CD4-positive, alpha-beta T cell treated with Interleukin-17A for 1 hour (primary cell): ENCODE results near the gene DHX58.
A peak's percentile ranks its signal among the peaks of the same experiment; 100 is the strongest.

ENCODE experiments used
- DNase-seq: peaks from one replicate; pipeline ENCODE4 v3.0.0-alpha.2; 2020

DHX58 gene

DNA sequence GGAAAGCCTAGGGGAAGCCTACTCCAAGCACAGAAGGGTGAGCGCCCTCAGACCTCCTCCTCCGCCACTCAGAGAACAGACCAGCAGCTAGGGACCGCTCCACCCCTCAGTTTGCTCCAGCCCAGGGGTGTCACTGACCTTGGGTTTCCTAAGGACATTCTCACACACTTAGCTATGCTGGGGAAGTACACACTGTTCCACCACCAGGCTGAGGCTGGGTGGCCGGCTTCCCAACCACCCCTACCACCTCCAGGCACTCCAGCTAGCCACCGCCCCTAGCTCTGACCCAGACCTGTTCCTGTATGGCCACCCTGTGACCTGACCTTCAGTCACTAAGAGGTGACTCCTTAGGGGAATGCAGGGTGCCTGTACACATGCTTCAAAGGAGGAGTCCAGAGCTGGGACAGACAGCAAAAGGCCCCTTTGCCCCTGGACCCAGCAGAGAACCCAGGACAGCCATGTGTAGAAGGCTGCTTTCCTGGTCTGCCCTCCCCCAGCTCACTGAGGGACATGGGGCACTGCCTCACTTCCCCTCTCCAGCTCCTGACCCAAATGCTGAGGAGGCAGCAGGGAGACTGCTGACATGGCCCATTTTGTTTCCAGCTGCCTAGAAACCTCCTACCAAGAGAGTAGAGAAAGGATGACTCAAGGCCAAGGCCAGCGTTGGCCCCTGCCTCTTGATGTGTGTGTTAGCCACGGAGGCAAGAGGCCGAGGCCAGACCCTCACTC is 16.8 kb upstream of the DHX58 start:
- no peak for DNase-seq

DNA sequence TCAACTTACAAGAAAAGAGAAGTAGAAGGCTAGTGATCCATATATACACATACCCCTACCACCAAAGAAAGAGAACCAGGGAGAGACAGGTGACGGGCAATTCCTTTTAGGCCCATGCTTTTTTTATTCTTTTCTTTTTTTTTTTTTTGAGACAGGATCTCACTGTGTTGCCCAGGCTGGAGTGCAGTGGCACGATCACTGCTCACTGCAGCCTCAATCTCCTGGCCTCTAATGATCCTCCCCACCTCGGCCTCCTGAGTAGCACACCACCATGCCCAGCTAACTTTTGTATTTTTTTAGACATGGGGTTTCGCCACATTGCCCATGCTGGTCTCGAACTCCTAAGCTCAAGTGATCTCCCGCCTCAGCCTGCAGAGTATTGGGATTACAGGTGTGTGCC is 14.9 kb upstream of the DHX58 start:
- DNase-seq = no peak

DNA sequence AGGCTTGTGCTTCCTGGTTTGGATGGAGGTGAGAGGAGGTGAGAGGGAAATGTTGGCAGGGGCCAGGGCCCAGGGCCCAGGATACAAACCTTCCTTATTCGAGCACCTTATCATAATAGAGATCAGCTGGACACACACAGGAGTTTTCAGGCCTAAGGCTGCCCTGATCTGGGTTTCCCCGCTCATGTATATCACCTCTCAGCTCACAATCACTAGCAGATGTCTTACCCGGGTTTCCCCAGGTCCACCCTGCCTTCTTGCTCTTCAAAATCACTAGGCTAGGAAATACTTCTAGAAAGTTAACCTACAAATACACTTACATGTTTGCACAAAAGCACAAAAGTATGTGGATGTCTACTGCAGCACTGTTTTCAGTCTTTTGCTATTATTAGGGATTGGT is 14.3 kb upstream of the DHX58 start:
- no peak for DNase-seq

DNA sequence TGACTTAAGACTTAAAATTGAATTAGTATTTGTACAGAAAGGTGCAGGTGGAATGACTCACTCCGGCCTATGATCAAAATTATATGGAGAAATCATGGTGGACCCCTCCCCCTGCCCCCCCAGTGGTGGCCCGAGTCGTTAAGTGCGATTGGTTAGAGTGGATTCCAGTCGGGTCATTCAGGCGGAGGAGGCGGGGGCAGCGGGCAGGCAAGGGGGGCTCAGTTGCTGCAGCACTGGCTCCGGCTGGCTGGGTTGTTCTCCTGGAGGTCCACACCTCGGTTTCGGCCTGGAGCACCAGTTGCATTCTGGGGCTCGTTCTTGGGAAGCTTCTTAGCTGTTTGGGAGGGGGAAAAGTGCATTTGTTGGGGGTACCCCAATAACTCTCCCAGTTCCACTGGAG is 13.1 kb upstream of the DHX58 start:
- DNase-seq = no peak

DNA sequence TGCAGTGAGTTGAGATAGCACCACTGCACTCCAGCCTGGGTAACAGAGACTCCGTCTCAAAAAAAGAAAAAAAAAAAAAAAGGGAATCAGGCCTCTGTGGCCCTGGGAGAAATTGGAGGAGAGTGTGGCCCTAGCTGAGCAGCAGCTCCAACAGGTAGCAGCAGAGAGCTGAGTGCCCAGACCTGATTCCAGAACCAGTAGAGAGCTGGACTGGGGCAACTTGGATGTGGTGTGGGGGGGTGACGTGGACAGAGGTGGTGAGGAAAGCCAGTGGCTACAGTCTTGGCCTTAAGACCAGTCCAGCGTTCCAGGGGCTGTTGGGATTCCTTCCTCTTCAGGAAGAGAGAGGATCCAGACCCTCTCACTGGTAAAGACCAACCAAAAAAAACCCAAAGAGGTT is 11.7 kb upstream of the DHX58 start:
- no peak for DNase-seq

DNA sequence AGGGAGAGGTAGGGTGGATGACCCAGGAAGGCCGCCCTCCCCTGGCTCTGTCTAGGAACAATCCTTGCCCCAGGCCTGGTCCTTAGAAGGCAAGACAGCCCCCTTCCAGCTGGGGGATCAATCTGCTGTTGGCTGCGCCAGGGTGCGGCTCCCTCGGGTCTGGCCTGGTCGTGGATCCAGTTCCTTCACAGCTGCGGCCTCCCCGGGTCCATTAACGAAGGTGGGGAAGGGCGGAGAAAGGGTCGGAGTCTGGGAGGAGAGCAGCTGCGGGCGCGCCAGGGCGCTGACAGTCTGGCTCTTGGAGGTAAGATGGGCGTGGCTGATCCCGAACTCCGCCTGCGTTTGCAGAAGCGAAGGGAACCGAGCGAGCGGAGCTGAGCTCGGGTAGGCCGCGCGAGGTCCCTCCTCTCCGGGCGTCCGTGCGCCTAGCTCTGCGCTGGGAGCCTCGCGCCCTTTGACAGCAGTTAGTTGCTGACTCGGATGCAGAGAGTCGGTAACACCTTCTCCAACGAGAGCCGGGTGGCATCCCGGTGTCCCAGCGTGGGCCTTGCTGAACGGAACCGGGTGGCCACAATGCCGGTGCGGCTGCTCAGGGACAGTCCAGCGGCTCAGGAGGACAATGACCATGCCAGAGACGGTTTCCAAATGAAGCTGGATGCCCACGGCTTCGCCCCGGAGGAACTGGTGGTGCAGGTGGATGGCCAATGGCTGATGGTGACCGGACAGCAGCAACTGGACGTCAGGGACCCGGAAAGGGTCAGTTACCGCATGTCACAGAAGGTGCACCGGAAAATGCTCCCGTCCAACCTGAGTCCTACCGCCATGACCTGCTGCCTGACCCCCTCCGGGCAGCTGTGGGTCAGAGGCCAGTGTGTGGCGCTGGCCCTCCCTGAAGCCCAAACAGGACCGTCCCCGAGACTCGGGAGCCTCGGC is 10.1 kb upstream of the DHX58 start, which contains the start of gene HSPB9:
TSS of gene HSPB9 (plus strand) at position 434 of the 933 bp plus-strand sequence. CDS start at position 481, 47 bp downstream.
- DNase-seq = no peak

DNA sequence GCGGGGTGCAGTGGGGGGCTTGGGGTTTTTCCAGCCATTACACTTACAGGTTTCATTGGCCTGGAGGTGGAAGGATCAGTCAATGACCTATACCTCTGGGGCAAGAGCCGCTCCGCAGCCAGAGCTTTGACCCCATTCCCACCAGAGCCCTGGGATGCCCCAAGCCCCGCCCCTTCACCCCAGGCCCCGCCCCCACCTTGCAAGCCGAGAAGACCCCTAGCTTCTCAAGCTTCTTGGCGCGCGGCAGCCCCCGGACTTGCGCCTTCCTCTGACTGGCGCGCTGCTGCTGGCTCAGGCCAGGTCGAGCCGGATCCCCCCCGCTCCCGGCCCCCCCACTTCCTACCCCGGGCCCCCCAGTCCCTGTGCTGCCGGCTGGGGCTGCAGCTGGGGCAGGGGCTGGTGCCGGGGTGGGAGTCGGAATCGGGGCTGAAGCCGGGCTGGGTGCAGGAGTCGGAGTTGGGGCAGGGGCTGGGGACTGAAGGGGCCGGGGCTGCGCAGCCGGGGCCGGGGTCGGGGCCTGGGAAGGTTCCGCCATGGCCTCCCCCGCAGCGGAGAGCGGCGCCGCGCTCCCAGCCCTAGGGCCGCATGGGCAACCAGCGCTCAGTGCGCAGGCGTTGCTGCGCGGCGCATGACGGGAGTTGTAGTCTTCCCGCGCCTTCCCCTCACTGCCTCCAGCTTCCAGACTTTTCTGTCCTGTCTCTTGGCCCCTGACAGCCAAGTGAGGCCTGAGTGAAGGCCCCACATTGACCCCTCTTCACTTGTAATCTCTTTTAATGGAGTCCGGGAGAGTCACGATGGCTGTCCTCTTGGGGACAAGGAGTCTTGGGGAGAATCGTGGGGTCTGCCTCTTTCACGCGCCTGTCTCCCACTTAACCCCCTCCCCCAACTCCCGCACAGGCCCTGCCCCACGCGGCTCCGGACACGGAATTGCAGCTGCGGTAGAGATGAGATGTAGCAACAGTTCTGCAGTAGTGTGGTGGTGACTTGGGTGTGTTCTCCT is 8.6 kb upstream of the DHX58 start, which contains the start of gene KAT2A:
TSS of gene KAT2A (minus strand) at position 598 of the 1,000 bp plus-strand sequence. CDS start at position 535, 63 bp downstream.
- peak; percentile 76 for DNase-seq

DNA sequence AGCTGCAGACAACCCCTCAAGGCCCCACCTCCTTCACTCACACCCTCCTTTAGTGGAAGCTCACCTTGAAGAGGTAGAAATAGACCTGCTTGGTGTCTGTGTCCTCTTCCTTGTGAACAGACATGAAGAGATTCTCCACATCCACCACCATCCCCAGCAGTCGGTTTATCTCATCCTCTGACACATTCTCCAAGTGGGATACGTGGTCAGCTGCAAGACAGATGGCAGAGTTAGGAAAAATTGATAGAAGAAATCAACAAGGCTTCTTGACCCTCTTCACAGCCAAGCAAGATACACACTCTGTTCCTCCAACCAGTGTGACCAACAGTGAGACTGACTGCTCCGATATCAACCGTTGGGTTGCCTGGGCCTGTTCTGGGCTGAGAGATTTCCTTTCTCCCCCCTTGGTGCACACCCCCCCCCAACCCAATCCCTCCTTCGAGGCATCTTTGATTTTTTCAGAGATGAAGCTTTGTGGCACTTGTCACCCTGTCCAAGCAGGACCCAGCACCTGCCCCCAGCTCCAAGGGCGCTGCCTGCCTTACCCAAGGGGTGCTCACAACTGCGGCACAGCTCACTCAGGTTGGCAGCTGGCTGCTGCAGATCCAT is 7.8 kb upstream of the DHX58 start:
- no peak for DNase-seq

DNA sequence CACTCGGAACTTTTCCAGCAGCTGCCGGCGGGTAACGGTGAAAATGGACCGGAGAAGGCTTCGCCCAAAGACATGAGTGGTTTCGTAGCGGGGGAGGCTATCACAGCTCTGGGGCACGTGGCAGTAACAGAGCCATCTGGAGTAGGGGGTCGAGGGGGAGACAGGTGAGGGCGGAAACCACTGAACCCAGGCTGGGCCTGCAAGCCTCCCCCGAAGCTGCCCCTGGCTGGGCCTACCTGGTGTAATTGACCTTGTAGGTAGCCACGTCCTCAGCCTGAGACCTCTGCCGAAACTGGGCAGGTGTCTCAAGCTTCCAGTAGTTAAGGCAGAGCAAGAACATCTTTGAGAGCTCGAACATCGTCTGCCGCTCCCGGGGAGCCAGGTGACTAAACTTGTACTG is 6.8 kb upstream of the DHX58 start:
- no peak for DNase-seq

DNA sequence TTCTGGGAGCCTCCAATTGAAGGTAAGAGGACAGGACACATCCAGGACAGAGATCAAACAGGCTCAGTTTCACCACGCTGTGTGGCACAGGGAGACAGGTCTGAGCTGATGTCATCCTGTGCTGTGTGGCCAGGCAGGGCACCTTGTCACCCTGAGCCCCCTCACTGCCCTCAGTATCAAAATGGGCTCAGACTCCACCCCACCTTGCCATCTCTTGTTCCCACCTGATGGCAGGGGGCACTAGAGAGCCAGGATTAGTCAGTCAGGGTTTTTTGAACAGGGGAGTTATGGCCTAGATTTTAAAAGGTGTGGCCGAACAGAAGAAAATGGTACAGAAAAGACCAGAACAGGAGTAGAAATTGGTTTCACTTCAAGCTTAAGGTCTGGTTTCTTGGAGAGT is 6.0 kb upstream of the DHX58 start:
- peak; percentile 54 for DNase-seq

DNA sequence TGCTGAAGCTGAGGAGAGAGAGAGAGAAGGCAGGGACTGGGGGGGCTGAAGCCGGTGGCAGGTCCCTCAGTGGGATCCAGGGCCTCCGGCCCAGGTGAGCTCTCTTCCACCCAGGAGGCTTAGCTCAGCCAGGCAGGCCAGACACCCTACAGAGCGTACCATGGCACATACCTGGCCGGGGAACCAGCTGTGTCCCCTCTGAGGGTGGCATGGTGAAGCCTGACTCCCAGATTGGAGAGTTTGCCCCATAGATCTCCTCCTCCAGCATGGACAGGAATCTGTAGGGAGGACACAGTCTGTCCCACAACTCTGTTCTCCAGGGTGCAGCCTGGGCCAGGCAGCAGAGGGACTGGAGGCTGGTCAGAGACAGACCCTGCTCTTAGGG is 5.6 kb upstream of the DHX58 start:
- no peak for DNase-seq

DNA sequence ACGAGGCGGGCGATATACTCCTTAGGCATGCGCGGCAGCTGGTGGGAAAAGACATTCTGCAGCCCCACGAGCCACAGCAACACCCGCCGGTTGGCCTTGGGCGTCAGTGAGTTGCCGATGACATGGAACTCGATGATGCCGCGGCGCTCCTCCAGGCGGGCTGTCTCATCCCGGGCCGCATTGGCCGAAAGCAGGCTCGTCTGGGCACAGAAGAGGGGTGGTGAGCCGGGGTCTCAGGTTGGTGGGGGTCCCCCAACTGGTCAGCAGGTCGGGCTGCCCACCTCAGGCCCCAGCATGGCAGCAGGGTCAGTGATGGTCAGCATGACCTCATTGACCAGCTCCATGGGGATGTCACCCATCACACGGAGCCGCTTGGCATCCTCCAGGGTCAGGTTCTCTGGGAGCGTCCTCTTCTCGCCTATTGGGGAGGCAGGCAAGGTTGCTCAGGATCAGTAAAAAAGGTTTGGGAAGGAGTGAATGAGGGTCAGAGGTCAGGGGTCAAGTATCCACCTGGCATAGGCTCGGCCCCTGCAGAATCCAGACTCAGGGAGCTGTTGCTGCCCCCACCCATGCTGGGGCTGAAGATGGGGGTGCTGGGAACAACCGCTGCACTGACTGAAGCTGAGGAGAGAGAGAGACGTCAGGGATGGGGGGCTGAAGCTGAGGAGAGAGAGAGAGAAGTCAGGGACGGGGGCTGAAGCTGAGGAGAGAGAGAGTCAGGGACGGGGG is 5.0 kb upstream of the DHX58 start:
- no peak for DNase-seq

DNA sequence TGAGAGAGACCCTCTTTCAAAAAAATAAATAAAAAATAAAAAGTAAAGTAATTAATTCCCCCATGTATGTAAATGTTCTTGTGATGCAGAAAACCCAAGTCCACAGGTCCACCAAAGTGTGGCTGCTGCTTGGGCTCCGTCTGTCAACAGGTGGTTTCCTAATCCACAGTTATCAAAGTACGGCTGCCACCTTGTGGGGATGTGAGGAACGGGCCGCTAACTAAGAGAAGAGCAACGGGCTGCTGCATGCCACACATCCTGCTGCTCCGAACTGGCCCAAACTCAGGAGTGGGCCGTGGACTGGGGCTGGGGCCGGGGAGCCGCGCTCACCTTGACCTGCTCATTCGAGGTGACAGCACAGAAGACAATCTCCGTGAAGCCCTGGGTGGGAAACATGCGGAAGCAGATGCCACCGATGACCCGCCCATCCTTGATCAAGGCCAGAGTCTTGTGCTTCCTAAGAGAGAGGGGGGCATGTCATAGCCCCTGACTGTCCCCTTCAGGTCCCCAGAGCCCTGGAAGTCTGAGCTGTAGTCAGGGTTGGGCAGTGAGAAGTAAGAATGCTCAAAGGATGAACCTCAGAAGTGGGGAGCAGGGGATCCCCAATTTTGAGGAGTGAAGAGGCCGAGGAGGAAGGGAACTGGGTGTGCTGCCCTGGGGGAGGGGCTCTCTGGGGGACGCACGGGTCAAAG is 4.3 kb upstream of the DHX58 start:
- peak; percentile 90 for DNase-seq

DNA sequence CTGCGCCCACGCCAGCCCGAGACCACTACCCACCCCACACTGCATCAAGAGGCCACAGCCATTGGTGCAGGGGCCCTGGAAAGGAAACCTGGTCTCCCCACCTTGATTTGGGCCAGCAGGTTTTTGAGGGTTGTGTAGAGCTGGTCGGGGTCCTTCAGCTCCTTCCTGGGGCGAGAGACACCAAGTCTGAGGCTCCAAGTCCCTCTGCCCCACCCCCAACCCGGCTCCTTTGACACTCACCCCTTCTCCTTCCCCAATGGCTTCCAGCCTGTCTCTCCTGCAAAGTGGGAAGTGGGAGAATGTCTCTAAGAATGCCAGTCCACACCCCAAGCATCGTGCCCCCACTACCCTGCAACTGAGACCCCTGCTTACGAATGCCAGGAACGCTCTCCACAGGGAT is 1.6 kb upstream of the DHX58 start:
- no peak for DNase-seq

DNA sequence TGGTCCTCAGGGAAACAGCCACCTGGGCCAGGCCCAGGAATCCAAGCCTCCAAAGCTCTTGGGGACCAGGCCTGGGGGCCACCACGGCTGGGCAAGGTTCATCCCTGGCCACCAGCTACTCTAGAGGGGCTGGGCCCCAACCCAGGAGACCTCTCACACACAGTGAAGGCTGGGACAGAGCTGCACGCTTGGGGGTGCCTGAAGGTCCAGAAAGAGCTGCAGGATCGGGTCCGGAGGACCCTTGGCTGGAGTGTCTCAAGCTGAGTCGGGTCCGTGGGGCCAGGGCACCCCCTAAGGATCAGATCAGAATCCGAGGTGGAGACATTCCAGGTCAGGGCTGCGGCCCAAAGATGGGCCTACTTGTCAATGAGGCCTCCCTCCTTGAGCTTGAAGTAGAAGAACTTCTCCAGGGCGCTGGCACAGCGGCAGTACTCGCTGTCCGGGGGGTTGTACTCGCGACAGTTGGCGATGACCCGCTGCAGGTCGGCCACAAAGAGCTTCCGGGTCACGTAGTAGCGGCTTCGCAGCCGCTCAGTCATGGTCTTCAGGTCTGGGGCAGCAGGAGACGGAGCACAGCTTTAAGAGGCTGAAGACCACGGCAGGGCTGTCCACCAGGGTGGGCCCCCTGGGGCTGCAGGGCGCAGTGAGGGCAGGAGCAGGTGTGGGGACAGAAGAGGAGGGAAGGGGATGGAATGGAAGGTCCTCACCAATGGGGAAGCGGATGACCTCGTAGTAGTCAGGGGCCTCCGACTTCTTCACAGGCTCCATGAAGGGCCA is 967 bp upstream of the DHX58 start:
- no peak for DNase-seq

DNA sequence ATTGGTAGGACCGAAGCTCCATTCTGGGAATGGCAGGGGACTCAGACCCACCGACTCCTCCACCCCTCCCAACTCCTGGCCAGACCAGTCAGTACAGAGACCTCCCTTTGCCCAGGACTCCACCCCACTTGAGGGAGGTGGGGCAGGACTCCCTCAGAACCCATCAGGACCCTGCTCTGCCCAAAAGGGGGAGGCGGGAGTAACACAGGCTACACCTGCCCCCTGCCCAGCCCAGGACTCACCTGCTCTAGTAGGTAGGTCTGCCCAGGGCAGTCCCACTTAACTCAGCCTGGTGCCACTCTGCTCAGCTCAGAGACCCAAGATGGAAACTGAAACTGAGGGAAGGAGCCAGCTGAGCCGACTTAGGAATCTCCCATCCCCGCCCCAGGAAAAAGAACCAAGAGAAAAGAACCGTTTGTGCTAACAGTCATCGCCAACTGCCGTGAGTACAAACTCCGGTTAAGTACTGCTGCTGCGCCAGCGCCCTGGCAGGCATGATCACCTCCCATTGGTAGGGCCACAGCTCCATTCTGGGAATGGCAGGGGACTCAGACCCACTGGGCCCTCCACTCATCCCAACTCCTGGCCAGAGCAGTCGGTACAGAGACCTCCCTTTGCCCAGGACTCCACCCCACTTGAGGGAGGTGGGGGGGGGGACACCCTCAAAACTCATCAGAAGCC is 503 bp downstream of the DHX58 start:
- peak; percentile 46 for DNase-seq

DNA sequence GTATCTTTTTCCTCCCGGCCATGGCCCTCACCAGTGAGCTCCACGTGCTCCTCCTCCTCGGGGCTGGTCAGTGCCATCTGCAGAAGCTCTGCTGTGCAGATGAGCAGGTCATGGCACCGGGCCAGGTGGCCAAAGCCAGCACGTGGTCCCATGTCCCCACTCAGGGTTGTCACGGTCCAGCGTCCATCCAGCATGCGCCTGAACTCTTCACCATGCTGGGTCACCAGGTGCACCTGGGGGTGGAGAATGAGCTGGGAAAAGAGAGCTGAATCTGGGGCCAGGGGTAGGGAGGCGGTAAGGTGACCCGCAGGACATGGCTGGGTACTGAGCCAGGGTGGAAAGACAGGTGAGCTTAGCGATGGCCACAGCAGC is 1.3 kb downstream of the DHX58 start:
- DNase-seq = no peak

DNA sequence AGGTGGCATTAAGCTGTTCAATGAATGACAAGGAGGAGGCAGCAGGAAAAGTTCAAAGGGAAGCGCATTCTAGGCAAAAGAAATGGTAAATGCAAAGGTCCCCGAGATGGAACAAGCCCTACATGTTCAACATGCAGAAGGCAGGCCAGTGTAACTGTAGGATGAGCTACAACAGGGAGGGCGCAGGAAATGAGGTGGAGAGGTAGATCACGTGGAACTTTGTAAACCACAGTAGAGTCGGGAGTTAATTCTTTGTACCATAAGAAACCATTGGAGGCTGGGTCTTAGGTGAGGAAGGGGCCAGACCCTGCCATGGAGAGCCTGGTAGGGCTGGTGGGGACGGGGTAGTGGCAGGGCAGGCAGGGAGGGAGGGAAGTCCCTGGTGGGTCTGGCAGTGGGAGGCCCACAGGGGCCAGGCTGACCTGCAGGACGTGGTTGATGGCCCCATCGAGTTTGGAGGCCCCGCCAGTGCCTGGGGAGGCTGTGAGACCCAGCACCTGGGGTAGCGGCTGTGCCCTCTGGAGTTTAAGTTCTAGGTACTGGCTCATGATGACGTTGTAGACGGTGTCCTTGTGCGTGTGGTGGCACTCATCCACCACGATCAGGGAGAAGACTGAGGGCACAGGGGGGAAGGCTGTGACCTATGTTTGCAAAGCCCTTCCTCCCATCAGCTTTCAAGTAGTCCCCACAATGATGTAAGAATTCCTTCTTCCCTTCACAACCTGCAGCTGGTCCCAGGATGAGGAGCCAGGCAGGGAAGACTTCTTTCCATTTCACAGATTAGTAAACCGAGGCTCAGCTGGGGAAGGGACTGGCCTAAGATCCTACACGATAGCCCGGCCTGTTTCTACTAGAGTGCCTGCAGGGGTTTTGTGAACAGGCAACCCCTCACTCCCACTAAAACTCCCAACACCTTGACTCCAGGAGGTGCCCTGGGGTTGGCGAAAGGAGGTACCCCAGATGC is 1.9 kb downstream of the DHX58 start:
- DNase-seq = no peak
